K562 (cell line): Measurements from ENCODE around the gene HOXB1. TPM values are rescaled to one million over a fixed set of nuclear protein-coding genes. Genes with fewer than 3 reads are reported as not detected.
A peak's percentile ranks its signal among the peaks of the same experiment; 100 is the strongest.

ENCODE experiments used
- ATAC-seq: fragments of 200-7000 bp; cut with Tn5 transposase; 3 replicates; pipeline ENCODE4 v1.9.1; 2020; ENCODE audit warnings: moderate library complexity
- BruUV-seq: library from RNA; stranded (reverse); fragments of 400-500 nt; replicated peaks from 2 replicates; lab custom pipeline; 2021; lab: Mats Ljungman, UMichigan
- CTCF ChIA-PET: fragments of 300-600 bp; formaldehyde crosslinking; extraction: SDS; loops from one replicate; lab custom pipeline; 2021; ENCODE audit warnings: low intra/inter-chr PET ratio; lab: Yijun Ruan, JAX
- POLR2A ChIA-PET: fragments of 300-600, 350-650 bp; sonication (Branson Sonifier 250); formaldehyde crosslinking; extraction: SDS; loops from one replicate; lab custom pipeline; 2021; ENCODE audit warnings: antibody characterized with exemption, inconsistent platforms; lab: Yijun Ruan, JAX
- DNase-seq, 4 experiments: peaks; one replicate each; pipeline versions ENCODE4 v3.0.0 to v3.0.0-alpha.2; 2011 to 2018; ENCODE audit warnings: low spot score in 3 of 4, mixed read lengths in 3 of 4; ENCODE audit errors: extremely low read depth in 1 of 4
- FAIRE-seq: peaks from 2 replicates; lab custom pipeline; 2011; peaks lifted over from hg19 to GRCh38; lab: Jason Lieb, UNC
- H2AFZ ChIP-seq: 2 replicates; pipeline ENCODE4 v1.6.0; 2011; ENCODE audit warnings: low read depth, low read length, control low read depth, inconsistent platforms
- H3K27ac ChIP-seq: fragments of 200-600 bp; 3 replicates; pipeline ENCODE4 v1.8.0; 2011; ENCODE audit warnings: low read depth, mild to moderate bottlenecking, control low read depth, inconsistent platforms, low read length, moderate library complexity, mixed read lengths; ENCODE audit errors: extremely low read depth
- H3K27me3 ChIP-seq, 2 experiments: fragments of 300-600 bp in 1 of 2; 2 replicates in 1 of 2; 3 replicates in 1 of 2; pipeline versions ENCODE4 v1.6.0 to v1.8.0; 2011; ENCODE audit warnings: inconsistent platforms in 2 of 2, low read length in 2 of 2, mild to moderate bottlenecking in 1 of 2, mixed read lengths in 1 of 2, moderate library complexity in 1 of 2; ENCODE audit not compliant: control insufficient read depth in 2 of 2, insufficient read depth in 2 of 2
- H3K36me3 ChIP-seq: fragments of 300-600 bp; 3 replicates; pipeline ENCODE4 v1.8.0; 2011; ENCODE audit warnings: mild to moderate bottlenecking, low read length, inconsistent platforms; ENCODE audit not compliant: control insufficient read depth, insufficient read depth
- H3K4me1 ChIP-seq, 2 experiments: fragments of 200-600 bp in 1 of 2; replicated peaks in 1 of 2; 2 replicates in 1 of 2; 3 replicates in 1 of 2; pipeline versions ENCODE4 v1.5.1 to v1.8.0; 2011; ENCODE audit warnings: inconsistent platforms in 2 of 2, low read length in 2 of 2, mild to moderate bottlenecking in 1 of 2, mixed read lengths in 1 of 2, moderate library complexity in 1 of 2; ENCODE audit not compliant: control insufficient read depth in 2 of 2, insufficient read depth in 2 of 2
- H3K4me2 ChIP-seq: 2 replicates; pipeline ENCODE4 v1.6.1; 2011; ENCODE audit warnings: low read length, control low read depth, inconsistent platforms, mixed read lengths; ENCODE audit not compliant: insufficient read depth
- H3K4me3 ChIP-seq: fragments of 200-600 bp; sonication (generic), shearing (Covaris generic); 2 replicates; pipeline ENCODE4 v1.5.1; 2016; ENCODE audit warnings: control low read depth, inconsistent platforms
- H3K79me2 ChIP-seq: fragments of 200-600 bp; 3 replicates; pipeline ENCODE4 v1.8.0; 2011; ENCODE audit warnings: low read length, inconsistent platforms; ENCODE audit not compliant: control insufficient read depth, insufficient read depth
- H3K9ac ChIP-seq, 2 experiments: 2 replicates each; pipeline versions ENCODE4 v1.6.0 to v1.6.1; 2011; ENCODE audit warnings: low read depth in 2 of 2, low read length in 2 of 2, control low read depth in 1 of 2, inconsistent platforms in 1 of 2, mild to moderate bottlenecking in 1 of 2, mixed read lengths in 1 of 2; ENCODE audit not compliant: insufficient read depth in 1 of 2
- H3K9me1 ChIP-seq: one replicate; pipeline ENCODE4 v1.6.0; 2011; ENCODE audit warnings: inconsistent platforms, mild to moderate bottlenecking, low read length, moderate library complexity; ENCODE audit not compliant: control insufficient read depth, insufficient read depth
- H3K9me3 ChIP-seq: replicated peaks from 2 replicates; pipeline ENCODE4 v1.5.1; 2011; ENCODE audit warnings: low read depth, low read length, inconsistent platforms; ENCODE audit not compliant: control insufficient read depth, insufficient read depth
- H4K20me1 ChIP-seq: replicated peaks from 2 replicates; pipeline ENCODE4 v1.6.1; 2011; ENCODE audit warnings: low read length, inconsistent platforms, mixed read lengths; ENCODE audit not compliant: control insufficient read depth, insufficient read depth
- ARNT ChIP-seq, 2 experiments: fragments of 450-650 bp; IDR thresholded peaks; 2 replicates each; pipeline ENCODE4 v1.6.1; 2016; ENCODE audit warnings: mild to moderate bottlenecking in 1 of 2
- ATF7 ChIP-seq: fragments of 450-650 bp; IDR thresholded peaks from 2 replicates; pipeline ENCODE4 v1.7.1; 2014; ENCODE audit warnings: mild to moderate bottlenecking, moderate library complexity
- BRD4 ChIP-seq: fragments of 200-600 bp; sonication (generic); IDR thresholded peaks from 2 replicates; pipeline ENCODE4 v1.6.1; 2017; ENCODE audit warnings: inconsistent platforms
- CHAMP1 ChIP-seq: fragments of 450-650 bp; IDR thresholded peaks from 2 replicates; pipeline ENCODE4 v1.6.1; 2016; ENCODE audit warnings: mild to moderate bottlenecking
- ELF1 ChIP-seq: fragments of 200-800 bp; sonication (Bioruptor generic); IDR thresholded peaks from 2 replicates; pipeline ENCODE4 v1.6.1; 2016; ENCODE audit warnings: missing genetic modification characterization, missing compliant biosample characterization
- HDAC2 ChIP-seq: fragments of 450-650 bp; IDR thresholded peaks from 2 replicates; pipeline ENCODE4 v1.6.1; 2016; ENCODE audit warnings: mild to moderate bottlenecking
- HLTF ChIP-seq: fragments of 450-650 bp; IDR thresholded peaks from 2 replicates; pipeline ENCODE4 v1.6.1; 2016
- HNRNPH1 ChIP-seq: fragments of 200-400 bp; formaldehyde crosslinking; optimal IDR thresholded peaks from 2 replicates; pipeline ENCODE3; 2017; ENCODE audit warnings: low read depth, mild to moderate bottlenecking, low read length, moderate library complexity
- KAT2B ChIP-seq: IDR thresholded peaks from one replicate; pipeline ENCODE4 v1.6.1; 2012; ENCODE audit warnings: low read depth, mild to moderate bottlenecking, control low read depth, inconsistent platforms, low read length, moderate library complexity
- MIER1 ChIP-seq: fragments of 450-650 bp; IDR thresholded peaks from 2 replicates; pipeline ENCODE4 v1.6.1; 2016; ENCODE audit warnings: antibody characterized with exemption, mild to moderate bottlenecking, low read depth
- NFYB ChIP-seq: IDR thresholded peaks from 2 replicates; pipeline ENCODE4 v1.6.1; 2011; ENCODE audit warnings: mild to moderate bottlenecking, moderate library complexity; ENCODE audit not compliant: insufficient read length; ENCODE audit errors: extremely low read depth
- NR0B1 ChIP-seq: fragments of 450-650 bp; IDR thresholded peaks from one replicate; pipeline ENCODE4 v1.6.1; 2018; ENCODE audit warnings: mild to moderate bottlenecking, moderate library complexity; ENCODE audit not compliant: partially characterized antibody
- THAP12 ChIP-seq: fragments of 250-450 bp; sonication (Bioruptor Pico); IDR thresholded peaks from 2 replicates; pipeline ENCODE4 v1.9.0; 2021; ENCODE audit warnings: mild to moderate bottlenecking, inconsistent platforms
- ZNF224 ChIP-seq: sonication (generic); formaldehyde crosslinking; IDR thresholded peaks from 2 replicates; pipeline ENCODE4 v1.8.0; 2022; ENCODE audit warnings: mild to moderate bottlenecking, missing genetic modification reagents
- ZNF24 ChIP-seq: fragments of 450-650 bp; IDR thresholded peaks from 2 replicates; pipeline ENCODE4 v1.6.1; 2016
- ZNF444 ChIP-seq: fragments of 250-450 bp; sonication (Bioruptor Pico); IDR thresholded peaks from 2 replicates; pipeline ENCODE4 v1.4.0; 2020; ENCODE audit warnings: mild to moderate bottlenecking, moderate library complexity
- ZNF717 ChIP-seq: fragments of 250-450 bp; sonication (Bioruptor Pico); IDR thresholded peaks from 2 replicates; pipeline ENCODE4 v1.5.0; 2021
- WGBS: fragments of 100-300 bp; shearing (Covaris generic); methylation state at CpG from one replicate; pipeline ENCODE4 v1.1.6; 2016; ENCODE audit warnings: low coverage, mixed read lengths; ENCODE audit not compliant: insufficient coverage; ENCODE audit errors: missing lambda C conversion rate; 5-methylcytosine and 5-hydroxymethylcytosine counted together
- in situ Hi-C: fragments of 300-500 bp; cut with MboI; formaldehyde crosslinking; loops from 4 replicates; pipeline ENCODE4 v1.15.0; 2018; ENCODE audit warnings: inconsistent platforms, mixed read lengths
- intact Hi-C: fragments of 100-400 bp; cut with micrococcal nuclease; formaldehyde crosslinking; loops from 2 replicates; pipeline ENCODE4 v1.14.2; 2022
- polyA plus RNA-seq, 8 experiments: library from polyadenylated mRNA; depleted of rRNA in 4 of 8; stranded (reverse) in 5 of 8; unstranded in 3 of 8; fragments of >200 nt; fragmentation: Nextera tagmentation in 2 of 8; fragmentation: Illumina TruSeq in 1 of 8; extraction: Ambion mirVana in 2 of 8; extraction: Trizol in 1 of 8; gene quantifications; 2 replicates each; pipeline versions ENCODE4 v1.2.1 to v1.2.3, GENCODE V29; 2011 to 2014; ENCODE audit warnings: inconsistent platforms in 1 of 8, missing spikeins in 1 of 8
- total RNA-seq, 7 experiments: library from RNA; depleted of rRNA in 6 of 7; stranded (reverse); fragments of >200 nt in 6 of 7; fragmentation: Illumina TruSeq in 2 of 7; extraction: Trizol in 2 of 7; gene quantifications; 2 replicates each; pipeline versions ENCODE4 v1.2.1 to v1.2.3, GENCODE V29; 2011 to 2021; ENCODE audit warnings: low replicate concordance in 1 of 7

Gene HOXB1
- total and polyA plus RNA-seq, 9 of the 15 experiments (the other 6 are each of a cell fraction or from before 2014, with no cell fraction given) = 0.04 TPM; not detected in 8

DNA sequence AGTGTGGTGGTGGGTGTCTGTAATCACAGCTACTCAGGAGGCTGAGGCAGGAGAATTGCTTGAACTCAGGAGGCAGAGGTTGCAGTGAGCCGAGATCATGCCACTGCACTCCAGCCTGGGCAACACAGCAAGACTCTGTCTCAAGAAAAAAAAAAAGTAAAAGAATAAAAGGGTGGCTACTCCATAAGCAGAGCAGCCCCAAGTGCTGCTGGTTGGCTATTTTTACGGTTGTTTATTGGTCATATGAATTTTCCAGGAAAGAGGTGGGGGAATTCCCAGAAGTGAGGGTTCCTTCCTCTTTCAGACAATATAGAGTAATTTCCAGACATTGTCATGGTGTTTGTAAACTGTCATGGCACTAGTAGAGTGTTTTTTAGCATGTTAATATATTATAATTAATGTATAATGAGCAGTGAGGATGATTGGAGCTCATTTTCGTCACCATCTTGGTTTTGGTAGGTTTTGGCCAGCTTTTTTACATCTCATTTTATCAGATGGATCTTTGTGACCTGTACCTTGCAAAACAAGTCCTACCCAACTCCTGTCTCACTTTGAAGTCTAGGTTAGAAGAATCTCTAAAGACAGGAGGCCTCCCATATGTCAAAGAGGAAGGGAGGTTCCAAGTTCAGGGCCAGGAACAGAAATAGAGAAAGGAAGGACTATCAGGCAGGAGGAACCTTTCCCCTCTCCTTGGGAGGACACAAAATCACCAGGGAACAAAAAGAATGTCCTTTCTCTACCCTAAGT, 39.1 kb downstream of the HOXB1 start:
- intact Hi-C loops = loop anchor here (5.0 kb wide), 1 partner anchor 51 kb away; no protein-coding TSS in a partner anchor
- H3K79me2 ChIP-seq = no peaks in the 10 kb centered on the region
- peak in 2 of 4 experiments; percentile 39 to 88 for DNase-seq
- no peak for TF ChIP-seq KAT2B
- peak; percentile 53; the same call in 1 of the 2 replicates for TF ChIP-seq ELF1 (tag)
- TF ChIP-seq MIER1 = no peak
- TF ChIP-seq ZNF224 = no peak
- peak; percentile 40; the same call in 1 of the 2 replicates for TF ChIP-seq ATF7
- TF ChIP-seq HLTF = peak; percentile 63; the same call in 1 of the 2 replicates
- no peak for TF ChIP-seq NR0B1
- TF ChIP-seq BRD4 = 0 out of 2 replicates have a peak, but pooled peaks have one; percentile 10
- no peak for TF ChIP-seq HNRNPH1
- no peak for TF ChIP-seq NFYB
- TF ChIP-seq THAP12 (CRISPR knock-in tag) = no peak
- peak in 1 of 2 experiments; percentile 55; a peak in 1 of 4 replicates for TF ChIP-seq ARNT (IDR thresholded peaks at IDR 0.05)
- TF ChIP-seq ZNF717 (CRISPR knock-in tag) = no peak
- TF ChIP-seq ZNF24 = no peak
- TF ChIP-seq ZNF444 (CRISPR knock-in tag) = 0 out of 2 replicates have a peak, but pooled peaks have one; percentile 34
- TF ChIP-seq CHAMP1 = no peak
- 0 out of 2 replicates have a peak, but pooled peaks have one; percentile 70 for TF ChIP-seq HDAC2

More for the DNA sequence above, 39.1 kb downstream of the HOXB1 start:
- Histone ChIP-seq H4K20me1 (no peaks in the 10 kb centered on the region), H3K9me1 (no peaks in the 10 kb centered on the region), H3K27ac (peak overlapping the region; percentile 78), H3K4me1 (peaks cover 45 to 61% of the 10 kb centered on the region in 2 experiments), H2AFZ (peak overlapping the region; percentile 76), H3K9me3 (no peaks in the 10 kb centered on the region), H3K36me3 (no peaks in the 10 kb centered on the region), H3K9ac (peak overlapping the region in 1 of 2 experiments; percentile 55; a peak in 2 of 4 replicates), H3K4me3 (no peak overlapping the region), H3K27me3 (no peaks in the 10 kb centered on the region), H3K4me2 (peak overlapping the region; percentile 83)
- no peak for FAIRE-seq
- POLR2A ChIA-PET = interaction anchor here (0.6 to 2.1 kb wide), 6 partner anchors 10 to 116 kb away, joined by 3 to 12 read pairs (median 4); no protein-coding TSS in a partner anchor
- WGBS = 24% methylated on average over 3 of the region's 3 CpGs
- BruUV-seq = no TSS peak
- CTCF ChIA-PET = interaction anchor here (0.5 to 0.7 kb wide), 2 partner anchors 102 to 105 kb away, joined by 3 to 4 read pairs; partner anchors contain the start of gene HOXB5
- ATAC-seq = peak; percentile 26
- in situ Hi-C loops = no loop called here
